Left ventricle myocardium inferior (tissue), 1 donor: ENCODE data around the gene PCIF1. TPM values are rescaled to one million over a fixed set of nuclear protein-coding genes. Genes with fewer than 3 reads are reported as not detected.
"Not testable (repeated sequence)": the region's sequence is repeated elsewhere in the genome, so short reads cannot be mapped to it uniquely, and the experiment has no call there.

Experiments
- DNase-seq: peaks from one replicate; pipeline ENCODE4 v3.0.0-alpha.2; 2020
- H3K27ac ChIP-seq: fragments of 200-600 bp; replicated peaks from 2 replicates; pipeline ENCODE4 v1.8.0; 2021
- H3K27me3 ChIP-seq: fragments of 200-600 bp; 2 replicates; pipeline ENCODE4 v1.8.0; 2021; ENCODE audit warnings: low read depth
- H3K36me3 ChIP-seq: fragments of 200-600 bp; 2 replicates; pipeline ENCODE4 v1.8.0; 2021
- H3K4me1 ChIP-seq: fragments of 200-600 bp; 2 replicates; pipeline ENCODE4 v1.8.0; 2021
- H3K4me3 ChIP-seq: fragments of 200-600 bp; 2 replicates; pipeline ENCODE4 v1.8.0; 2021; ENCODE audit warnings: mild to moderate bottlenecking, moderate library complexity
- H3K9me3 ChIP-seq: fragments of 200-600 bp; replicated peaks from 2 replicates; pipeline ENCODE4 v1.8.0; 2021
- CTCF ChIP-seq: fragments of 200-600 bp; IDR thresholded peaks from 2 replicates; pipeline ENCODE4 v1.8.0; 2021; ENCODE audit warnings: antibody characterized with exemption, mild to moderate bottlenecking, borderline replicate concordance
- intact Hi-C: fragments of 100-400 bp; cut with micrococcal nuclease; formaldehyde crosslinking; loops from one replicate; pipeline ENCODE4 v1.11.0; 2022
- total RNA-seq: library from RNA; stranded (reverse); fragmentation: NEBNext Ultra II Directional; extraction: Animal tissue kit (Norgen Biotek cat#: 25700); gene quantifications from one replicate; pipeline ENCODE4 v1.2.1, GENCODE V29; 2021
- donor health status: DM: no; HTN: yes; CAD: no; lungs with severe emphysema.

Gene PCIF1
- total RNA-seq, 1 donor from 2014 or later = 21.9 TPM

- no peaks in the 10 kb centered on the region for H3K4me1 ChIP-seq
- intact Hi-C loops = no loop called here
- no peaks in the 10 kb centered on the region for H3K27me3 ChIP-seq
- DNase-seq = no peak
- no peaks in the 10 kb centered on the region for H3K9me3 ChIP-seq
- H3K36me3 ChIP-seq = peaks cover 88% of the 10 kb centered on the region
- TF ChIP-seq CTCF = no peak
- no peak overlapping the region for H3K4me3 ChIP-seq
- no peak overlapping the region for H3K27ac ChIP-seq
Observed at GRCh38 chr20:45898285-45898684, 36.2 kb upstream of the PCIF1 start.

GRCh38 chr20:45899046-45899835, 35.2 kb upstream of the PCIF1 start:
- no peaks in the 10 kb centered on the region for H3K9me3 ChIP-seq
- peaks cover 79% of the 10 kb centered on the region for H3K36me3 ChIP-seq
- H3K27ac ChIP-seq = no peak overlapping the region
- no peaks in the 10 kb centered on the region for H3K27me3 ChIP-seq
- intact Hi-C loops = no loop called here
- H3K4me1 ChIP-seq = no peaks in the 10 kb centered on the region
- no peak for TF ChIP-seq CTCF
- no peak for DNase-seq
- H3K4me3 ChIP-seq = no peak overlapping the region

DNA sequence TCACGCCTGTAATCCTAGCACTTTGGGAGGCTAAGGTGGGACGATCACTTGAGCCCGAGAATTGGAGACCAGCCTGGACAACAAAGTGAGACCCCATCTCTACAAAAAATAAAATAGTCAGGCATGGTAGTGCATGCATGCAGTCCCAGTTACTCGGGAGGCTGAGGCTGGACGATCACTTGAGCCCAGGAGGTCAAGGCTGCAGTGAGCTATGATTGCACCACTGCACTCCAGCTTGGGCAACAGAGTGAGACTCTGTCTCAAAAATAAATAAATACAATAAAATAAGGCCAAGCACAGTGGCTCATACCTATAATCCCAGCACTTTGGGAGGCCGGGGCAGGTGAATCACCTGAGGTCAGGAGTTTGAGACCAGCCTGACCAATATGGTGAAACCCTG, 33.2 kb upstream of the PCIF1 start:
- H3K4me1 ChIP-seq, H3K27me3 ChIP-seq, DNase-seq, H3K4me3 ChIP-seq, intact Hi-C loops, H3K27ac ChIP-seq, H3K9me3 ChIP-seq: not testable (repeated sequence)
- H3K36me3 ChIP-seq = peaks cover 72% of the 10 kb centered on the region

DNA sequence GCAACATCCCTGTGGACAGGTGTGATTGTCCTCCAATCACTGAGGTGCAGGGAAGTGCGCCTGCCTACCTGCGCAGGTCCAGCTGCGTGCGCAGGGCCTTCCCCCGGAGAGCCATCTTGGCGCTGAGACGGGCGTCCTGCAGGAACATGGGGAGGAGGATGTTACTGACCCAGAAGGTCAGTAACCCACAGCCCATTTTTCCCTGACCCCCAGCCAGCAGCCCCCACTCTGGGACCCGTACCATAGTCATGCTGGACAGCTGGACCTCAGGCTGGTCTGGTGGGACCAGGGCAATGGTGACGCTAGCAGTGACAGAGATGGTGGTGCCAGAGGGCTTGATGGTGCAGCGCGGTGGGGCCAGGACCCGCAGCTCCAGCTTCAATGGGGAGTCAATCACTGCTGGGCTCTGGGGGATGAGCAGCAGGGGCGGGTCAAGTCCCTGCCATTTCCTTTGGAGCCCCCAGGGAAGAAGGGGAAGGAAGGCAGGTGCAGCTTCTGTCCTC, 32.2 kb upstream of the PCIF1 start:
- DNase-seq = no peak
- no peak overlapping the region for H3K27ac ChIP-seq
- no peaks in the 10 kb centered on the region for H3K4me1 ChIP-seq
- no peaks in the 10 kb centered on the region for H3K9me3 ChIP-seq
- no peak for TF ChIP-seq CTCF
- H3K36me3 ChIP-seq = peaks cover 64% of the 10 kb centered on the region
- H3K4me3 ChIP-seq = no peak overlapping the region
- no peaks in the 10 kb centered on the region for H3K27me3 ChIP-seq
- intact Hi-C loops = no loop called here

DNA sequence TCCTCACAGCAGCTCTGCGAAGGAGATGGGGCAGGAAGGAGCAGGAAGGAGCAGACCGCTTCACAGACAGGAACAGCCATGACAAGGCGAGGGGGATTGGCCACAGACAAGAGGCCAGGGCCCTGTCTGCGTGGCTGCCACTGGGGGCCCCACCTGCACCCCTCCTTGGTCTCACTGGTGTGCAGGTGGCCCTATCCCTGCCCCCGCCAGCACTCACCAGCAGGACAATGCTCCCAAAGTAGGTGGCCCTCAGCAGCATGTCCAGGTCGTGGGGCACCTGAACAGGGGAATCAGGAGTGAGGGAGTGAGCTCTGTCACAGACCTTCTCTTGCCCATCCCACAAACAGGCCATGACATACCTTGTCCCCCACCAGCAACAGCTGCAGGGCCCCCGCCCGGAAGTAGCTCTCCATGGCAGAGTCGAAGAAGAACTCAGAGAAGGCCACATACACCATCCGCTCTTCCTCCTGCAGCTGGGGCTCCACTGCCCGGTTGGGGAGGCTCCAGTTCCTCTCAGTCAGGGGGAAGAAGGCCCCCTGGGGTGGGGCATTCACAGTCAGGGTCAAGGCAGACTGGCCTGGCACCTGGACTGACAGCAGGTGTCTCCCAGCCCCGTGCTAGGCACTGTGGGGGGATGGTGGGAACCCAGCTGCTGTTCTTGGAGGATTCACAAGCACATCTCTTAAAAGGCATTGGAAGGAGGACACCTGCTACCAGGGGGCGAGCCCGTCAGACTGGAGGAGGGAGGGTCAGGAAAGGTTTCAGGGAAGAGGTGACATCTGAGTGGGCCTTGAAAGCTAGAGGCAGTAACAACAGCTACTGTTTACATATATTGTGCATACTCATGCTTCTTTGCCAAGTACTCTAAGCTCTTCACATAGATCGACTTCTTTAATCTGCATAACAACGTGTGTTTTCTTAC, 29.6 kb upstream of the PCIF1 start:
- Histone ChIP-seq H3K27me3 (no peaks in the 10 kb centered on the region), H3K9me3 (no peaks in the 10 kb centered on the region), H3K4me1 (peaks cover 2% of the 10 kb centered on the region), H3K36me3 (peaks cover 42% of the 10 kb centered on the region), H3K27ac (no peak overlapping the region), H3K4me3 (no peak overlapping the region)
- no peak for TF ChIP-seq CTCF
- no peak for DNase-seq
- intact Hi-C loops = no loop called here
